Neuronal stem cell (in vitro differentiated cells): ENCODE measurements around the gene CNTRL.

Experiments
- DNase-seq: peaks from one replicate; pipeline ENCODE4 v3.0.0-alpha.2; 2013; ENCODE audit warnings: low spot score
- H2AFZ ChIP-seq: one replicate; pipeline ENCODE4 v1.6.1; 2013; ENCODE audit warnings: mild to moderate bottlenecking, low read length, inconsistent platforms
- H2AK5ac ChIP-seq: 2 replicates; pipeline ENCODE4 v1.6.1; 2013; ENCODE audit warnings: low read depth, mild to moderate bottlenecking, inconsistent platforms, low read length, moderate library complexity, mixed read lengths
- H2BK120ac ChIP-seq: 2 replicates; pipeline ENCODE4 v1.6.1; 2013; ENCODE audit warnings: low read depth, mild to moderate bottlenecking, inconsistent platforms, low read length, moderate library complexity, mixed read lengths
- H2BK12ac ChIP-seq: one replicate; pipeline ENCODE4 v1.6.1; 2013; ENCODE audit warnings: low read length, inconsistent platforms
- H2BK15ac ChIP-seq: 2 replicates; pipeline ENCODE4 v1.6.1; 2013; ENCODE audit warnings: mild to moderate bottlenecking, low read length, inconsistent platforms, mixed read lengths
- H2BK5ac ChIP-seq: one replicate; pipeline ENCODE4 v1.6.1; 2013; ENCODE audit warnings: inconsistent platforms, mild to moderate bottlenecking, low read length, moderate library complexity
- H3K14ac ChIP-seq: one replicate; pipeline ENCODE4 v1.6.1; 2013; ENCODE audit warnings: low read length, inconsistent platforms
- H3K18ac ChIP-seq: 2 replicates; pipeline ENCODE4 v1.6.1; 2013; ENCODE audit warnings: low read length, inconsistent platforms
- H3K23ac ChIP-seq: 2 replicates; pipeline ENCODE4 v1.6.1; 2013; ENCODE audit warnings: low read depth, mild to moderate bottlenecking, mixed read lengths, low read length, inconsistent platforms; ENCODE audit not compliant: poor library complexity
- H3K27ac ChIP-seq: replicated peaks from 3 replicates; pipeline ENCODE4 v1.5.1; 2013; ENCODE audit warnings: low read length, inconsistent platforms
- H3K27me3 ChIP-seq, 3 experiments: 2 replicates each; pipeline ENCODE4 v1.6.1; 2013; ENCODE audit warnings: low read length in 3 of 3, mild to moderate bottlenecking in 2 of 3, inconsistent platforms in 1 of 3, low read depth in 1 of 3, mixed read lengths in 1 of 3, moderate library complexity in 1 of 3; ENCODE audit not compliant: control insufficient read depth in 3 of 3, insufficient read depth in 3 of 3
- H3K36me3 ChIP-seq, 2 donors: replicated peaks in 1 of 2; 2 replicates each; pipeline ENCODE4 v1.6.1; 2013; ENCODE audit warnings: low read length in 2 of 2; ENCODE audit not compliant: control insufficient read depth in 2 of 2, insufficient read depth in 2 of 2
- H3K4ac ChIP-seq: 2 replicates; pipeline ENCODE4 v1.6.1; 2013; ENCODE audit warnings: inconsistent platforms, mild to moderate bottlenecking, low read length, moderate library complexity
- H3K4me1 ChIP-seq, 2 donors: 1 replicate in 1 of 2; 2 replicates in 1 of 2; pipeline ENCODE4 v1.6.1; 2013; ENCODE audit warnings: low read length in 2 of 2, low read depth in 1 of 2; ENCODE audit not compliant: control insufficient read depth in 2 of 2, insufficient read depth in 1 of 2
- H3K4me2 ChIP-seq: one replicate; pipeline ENCODE4 v1.6.1; 2013; ENCODE audit warnings: mild to moderate bottlenecking, low read length, inconsistent platforms; ENCODE audit not compliant: insufficient read depth, poor library complexity, severe bottlenecking
- H3K4me3 ChIP-seq, 2 donors: 2 replicates each; pipeline ENCODE4 v1.5.1; 2013; ENCODE audit warnings: low read length in 2 of 2, mild to moderate bottlenecking in 2 of 2, inconsistent platforms in 1 of 2, moderate library complexity in 1 of 2
- H3K79me1 ChIP-seq: one replicate; pipeline ENCODE4 v1.6.1; 2013; ENCODE audit warnings: low read depth, mild to moderate bottlenecking, inconsistent platforms, low read length, moderate library complexity
- H3K9ac ChIP-seq: one replicate; pipeline ENCODE4 v1.6.1; 2013; ENCODE audit warnings: mild to moderate bottlenecking, low read depth, low read length, inconsistent platforms; ENCODE audit not compliant: poor library complexity
- H3K9me3 ChIP-seq, 2 donors: replicated peaks in 1 of 2; 2 replicates each; pipeline versions ENCODE3 to v1.6.1; 2013; ENCODE audit warnings: low read length in 2 of 2, mild to moderate bottlenecking in 2 of 2, inconsistent platforms in 1 of 2, low read depth in 1 of 2, mixed read lengths in 1 of 2, moderate library complexity in 1 of 2; ENCODE audit not compliant: control insufficient read depth in 2 of 2, insufficient read depth in 1 of 2
- H4K8ac ChIP-seq: one replicate; pipeline ENCODE4 v1.6.1; 2013; ENCODE audit warnings: low read depth, mild to moderate bottlenecking, inconsistent platforms, low read length, moderate library complexity
- H4K91ac ChIP-seq: one replicate; pipeline ENCODE4 v1.6.1; 2013; ENCODE audit warnings: low read length, low read depth, mild to moderate bottlenecking, inconsistent platforms; ENCODE audit not compliant: poor library complexity
- WGBS, 2 donors: extraction: QIAGEN DNeasy Blood & Tissue Kit; methylation state at CpG; one replicate each; pipeline ENCODE4 v1.1.7; 2013; ENCODE audit warnings: missing lambda C conversion rate in 2 of 2, mixed read lengths in 1 of 2; ENCODE audit not compliant: insufficient read length in 2 of 2, insufficient replicate concordance in 1 of 2; ENCODE audit errors: extremely low coverage in 2 of 2; 5-methylcytosine and 5-hydroxymethylcytosine counted together

The CNTRL gene

DNA sequence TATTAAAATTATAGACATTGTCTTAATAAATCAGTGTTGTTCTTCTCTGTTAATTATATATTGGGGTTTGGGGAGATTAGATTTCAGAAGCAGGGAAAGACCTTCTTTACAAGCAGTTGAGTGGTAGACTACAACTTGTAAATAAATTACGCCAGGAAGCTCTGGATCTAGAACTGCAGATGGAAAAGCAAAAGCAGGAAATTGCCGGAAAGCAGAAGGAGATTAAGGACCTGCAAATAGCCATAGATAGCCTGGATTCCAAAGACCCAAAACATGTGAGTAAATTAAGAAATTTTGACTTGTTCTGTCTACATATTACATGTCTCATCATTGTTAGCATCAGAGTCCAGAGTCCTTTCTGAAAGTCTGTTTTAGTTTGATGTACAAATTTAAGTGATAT lies 43.5 kb downstream of the CNTRL start:
- Histone ChIP-seq H3K14ac (no peak overlapping the region), H3K9me3 (no peaks in the 10 kb centered on the region), H2BK12ac (no peak overlapping the region), H2AFZ (no peak overlapping the region), H3K79me1 (no peaks in the 10 kb centered on the region), H3K18ac (no peak overlapping the region), H3K4me1 (peaks cover 0 to 3% of the 10 kb centered on the region in 2 donors), H2BK5ac (no peak overlapping the region), H3K36me3 (peaks cover 0 to 35% of the 10 kb centered on the region in 2 donors), H2BK15ac (no peak overlapping the region), H3K23ac (no peak overlapping the region), H2AK5ac (no peak overlapping the region), H3K27ac (no peak overlapping the region), H4K91ac (no peak overlapping the region), H2BK120ac (no peak overlapping the region), H4K8ac (no peak overlapping the region), H3K27me3 (no peaks in the 10 kb centered on the region), H3K4me3 (no peak overlapping the region), H3K4me2 (no peak overlapping the region), H3K9ac (no peak overlapping the region), H3K4ac (no peak overlapping the region)
- DNase-seq = no peak
- no CpG with 5 or more reads among the region's 2 CpGs for WGBS, 2 donors

DNA sequence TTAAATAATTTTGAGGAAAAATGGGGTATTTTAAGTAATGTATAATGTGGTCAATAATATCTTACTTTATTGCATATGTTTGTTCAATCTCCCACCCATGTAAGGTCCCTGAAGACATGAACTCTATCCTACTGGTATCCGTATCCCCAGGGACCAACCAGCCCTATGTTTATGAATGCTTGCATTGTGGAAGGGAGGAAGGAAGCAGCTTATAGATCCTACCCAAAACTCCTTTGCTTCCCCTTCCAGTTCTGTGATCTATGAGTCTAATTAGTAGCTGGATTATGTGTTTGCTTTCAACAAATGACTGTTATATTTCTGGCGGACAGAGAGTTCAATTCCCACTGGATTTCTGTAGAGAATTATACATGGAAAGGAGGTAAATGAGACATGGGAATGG lies 45.6 kb downstream of the CNTRL start:
- H2BK15ac ChIP-seq = no peak overlapping the region
- no peak for DNase-seq
- no peak overlapping the region for H2BK5ac ChIP-seq
- no peaks in the 10 kb centered on the region for H3K9me3 ChIP-seq
- H3K14ac ChIP-seq = no peak overlapping the region
- no CpG with 5 or more reads among the region's 2 CpGs for WGBS, 2 donors
- H2BK120ac ChIP-seq = no peak overlapping the region
- H3K9ac ChIP-seq = no peak overlapping the region
- peak overlapping the region; percentile 46 for H2AFZ ChIP-seq
- no peak overlapping the region for H3K18ac ChIP-seq
- H4K91ac ChIP-seq = no peak overlapping the region
- no peak overlapping the region for H4K8ac ChIP-seq
- H2AK5ac ChIP-seq = no peak overlapping the region
- no peak overlapping the region for H3K27ac ChIP-seq
- H3K23ac ChIP-seq = no peak overlapping the region
- H3K4ac ChIP-seq = no peak overlapping the region
- peaks cover 0 to 30% of the 10 kb centered on the region in 2 donors for H3K36me3 ChIP-seq
- no peaks in the 10 kb centered on the region for H3K79me1 ChIP-seq
- no peak overlapping the region for H3K4me3 ChIP-seq
- no peak overlapping the region for H3K4me2 ChIP-seq
- H3K4me1 ChIP-seq = peaks cover 0 to 3% of the 10 kb centered on the region in 2 donors
- no peak overlapping the region for H2BK12ac ChIP-seq
- no peaks in the 10 kb centered on the region for H3K27me3 ChIP-seq

DNA sequence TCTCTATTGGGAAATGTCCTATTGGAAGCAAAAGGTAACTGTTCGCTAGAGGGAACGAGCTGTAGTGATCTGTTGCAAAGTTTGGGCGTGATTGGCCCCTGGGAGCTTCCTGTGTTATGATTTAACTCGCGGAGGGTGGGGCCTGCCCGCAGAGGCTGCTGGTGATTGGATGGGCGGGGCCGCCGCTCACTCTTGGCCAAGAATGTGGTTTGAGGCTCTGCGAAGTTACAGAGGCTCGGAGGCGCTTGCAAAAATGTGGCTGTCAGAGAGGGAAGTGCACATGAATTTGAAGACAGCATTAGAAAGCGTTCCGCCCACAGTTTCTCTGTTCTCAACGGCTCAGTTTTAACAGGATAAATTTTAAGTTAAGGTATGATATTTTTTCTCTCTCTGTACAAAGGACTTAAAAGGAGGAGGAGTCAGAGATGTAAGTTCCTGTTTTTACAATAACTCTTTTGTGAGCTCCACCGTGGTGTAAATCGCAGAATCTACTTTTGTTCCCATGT lies 46.9 kb downstream of the CNTRL start:
- Histone ChIP-seq H3K9ac (no peak overlapping the region), H4K91ac (no peak overlapping the region), H3K36me3 (peaks cover 0 to 31% of the 10 kb centered on the region in 2 donors), H3K79me1 (no peaks in the 10 kb centered on the region), H3K4ac (no peak overlapping the region), H3K27ac (no peak overlapping the region), H2BK15ac (no peak overlapping the region), H3K23ac (no peak overlapping the region), H2AFZ (peak overlapping the region; percentile 74), H2BK5ac (no peak overlapping the region), H2BK120ac (no peak overlapping the region), H2BK12ac (no peak overlapping the region), H3K4me1 (peaks cover 0 to 3% of the 10 kb centered on the region in 2 donors), H3K4me2 (peak overlapping the region; percentile 18), H3K14ac (no peak overlapping the region), H4K8ac (no peak overlapping the region), H3K9me3 (no peaks in the 10 kb centered on the region), H3K27me3 (no peaks in the 10 kb centered on the region), H3K4me3 (peak overlapping the region in 1 of 2 donors; percentile 43), H3K18ac (no peak overlapping the region), H2AK5ac (no peak overlapping the region)
- no CpG with 5 or more reads among the region's 17 CpGs for WGBS, 2 donors
- peak; percentile 72 for DNase-seq

DNA sequence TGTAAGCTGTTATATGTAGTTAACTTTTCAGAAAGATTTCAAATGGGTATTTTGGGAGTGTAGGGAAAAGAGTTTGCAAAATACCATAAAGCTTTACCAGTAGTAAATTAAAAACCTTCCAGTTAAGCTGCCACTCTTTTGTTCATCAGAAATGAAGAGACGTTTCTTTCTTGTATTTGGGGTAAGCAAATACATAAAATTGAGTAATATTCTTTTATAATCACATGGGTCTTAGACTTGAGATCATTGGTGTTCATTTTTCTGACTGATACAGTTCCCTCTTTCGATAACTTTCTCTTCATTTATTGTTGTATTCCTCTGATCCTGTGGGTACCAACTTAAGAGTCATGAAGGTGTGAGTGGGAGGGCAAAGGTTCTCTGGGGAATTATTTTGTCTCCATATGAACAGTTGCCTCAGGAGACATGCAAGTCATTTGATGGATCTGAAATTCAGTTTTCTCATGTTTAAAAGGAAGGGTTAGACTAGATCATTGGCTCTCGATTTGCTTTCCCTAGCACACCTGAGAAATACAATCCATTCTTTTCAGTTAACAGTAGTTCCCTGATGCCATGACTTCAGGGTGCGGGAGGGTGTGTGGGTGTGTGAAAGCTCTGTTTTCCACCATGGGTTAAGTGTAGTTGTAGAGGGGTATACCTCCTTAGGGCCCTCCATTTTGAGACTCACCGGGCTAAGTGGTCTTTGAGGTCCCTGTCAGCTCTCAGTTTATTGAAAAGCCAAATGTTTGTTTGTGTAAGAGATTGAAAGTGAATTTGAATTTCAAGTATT lies 47.7 kb downstream of the CNTRL start:
- Histone ChIP-seq H3K4me3 (peak overlapping the region in 1 of 2 donors; percentile 43), H3K27me3 (no peaks in the 10 kb centered on the region), H4K8ac (no peak overlapping the region), H2BK5ac (no peak overlapping the region), H2BK12ac (no peak overlapping the region), H3K4me1 (peaks cover 0 to 3% of the 10 kb centered on the region in 2 donors), H2AFZ (peak overlapping the region; percentile 74), H2AK5ac (no peak overlapping the region), H3K79me1 (no peaks in the 10 kb centered on the region), H3K23ac (no peak overlapping the region), H2BK15ac (no peak overlapping the region), H3K4me2 (no peak overlapping the region), H4K91ac (no peak overlapping the region), H3K36me3 (peaks cover 0 to 36% of the 10 kb centered on the region in 2 donors), H3K9ac (no peak overlapping the region), H3K4ac (no peak overlapping the region), H3K9me3 (peaks cover 0 to 3% of the 10 kb centered on the region in 2 donors), H3K27ac (no peak overlapping the region), H3K14ac (no peak overlapping the region), H2BK120ac (no peak overlapping the region), H3K18ac (no peak overlapping the region)
- WGBS, 2 donors = no CpG with 5 or more reads among the region's 5 CpGs
- no peak for DNase-seq
